Activated naive CD4-positive, alpha-beta T cell treated with anti-CD3 and anti-CD28 coated beads for 36 hours (primary cell): ENCODE data around the gene DAPP1. TPM values are rescaled to one million over a fixed set of nuclear protein-coding genes. Genes with fewer than 3 reads are reported as not detected.

Experiments
- CTCF ChIA-PET: fragments of 350-600 bp; sonication (Branson Sonifier 250); formaldehyde crosslinking; loops from one replicate; lab custom pipeline; 2021; ENCODE audit warnings: antibody characterized with exemption; lab: Charles Lee
- DNase-seq: peaks from one replicate; pipeline ENCODE4 v3.0.0-alpha.2; 2020
- H3K27ac Mint-ChIP-seq: one replicate; pipeline ENCODE4 v1.8.0; 2021; ENCODE audit warnings: mild to moderate bottlenecking, mixed read lengths
- H3K27me3 Mint-ChIP-seq: one replicate; pipeline ENCODE4 v1.8.0; 2021; ENCODE audit warnings: low read depth, mixed read lengths
- H3K36me3 Mint-ChIP-seq: one replicate; pipeline ENCODE4 v1.8.0; 2021; ENCODE audit warnings: low read depth, mixed read lengths
- H3K4me1 Mint-ChIP-seq: one replicate; pipeline ENCODE4 v1.8.0; 2021; ENCODE audit warnings: low read depth, mixed read lengths
- H3K4me3 Mint-ChIP-seq: one replicate; pipeline ENCODE4 v1.8.0; 2021; ENCODE audit warnings: mild to moderate bottlenecking, moderate library complexity, mixed read lengths
- H3K9me3 Mint-ChIP-seq: one replicate; pipeline ENCODE4 v1.8.0; 2021; ENCODE audit warnings: mixed read lengths
- intact Hi-C: fragments of 100-400 bp; cut with micrococcal nuclease; formaldehyde crosslinking; loops from one replicate; pipeline ENCODE4 v1.15.1; 2023
- total RNA-seq, 2 experiments: library from RNA; stranded (reverse); gene quantifications; one replicate each; pipeline ENCODE4 v1.2.3, GENCODE V29; 2021

DAPP1 gene
- total RNA-seq, 2 experiments from 2014 or later, result 24.4 to 25.8 TPM

DNA sequence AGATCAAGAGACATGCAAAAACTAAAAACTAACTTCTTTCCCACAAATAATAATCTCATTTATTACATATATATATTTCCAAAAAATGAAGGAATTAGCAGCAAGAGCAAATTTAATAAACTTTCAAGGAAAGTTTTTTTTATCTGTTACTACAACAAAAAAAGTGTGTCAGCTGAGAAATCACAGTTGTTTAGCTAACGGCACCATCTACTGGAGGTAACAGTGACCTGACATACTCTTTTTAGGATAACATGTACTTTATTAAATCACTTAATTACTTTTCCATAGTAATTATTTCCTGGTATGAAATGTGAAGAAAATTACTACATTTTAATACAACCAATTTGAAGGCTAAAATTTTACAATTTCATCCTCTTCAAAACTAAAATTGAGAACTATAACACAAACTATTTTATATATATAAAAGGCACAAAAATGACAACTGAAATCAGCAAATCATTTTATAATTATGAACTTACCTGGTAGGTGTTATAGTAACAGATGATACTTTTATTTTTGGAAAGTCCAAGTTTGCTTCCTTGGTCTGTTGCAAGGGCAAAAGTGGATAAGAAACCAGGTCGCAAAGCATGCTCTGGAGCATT lies 68.5 kb downstream of the DAPP1 start:
- CTCF ChIA-PET, result interaction anchor here (0.6 to 3.1 kb wide), 16 partner anchors 9 to 468 kb away, joined by 3 to 50 read pairs (median 4); partner anchors contain the start of genes DAPP1 and LAMTOR3
- Mint-ChIP-seq H3K4me1 (peaks cover 6% of the 10 kb centered on the region), H3K4me3 (no peak overlapping the region), H3K27ac (no peak overlapping the region), H3K27me3 (no peaks in the 10 kb centered on the region), H3K36me3 (peaks cover 8% of the 10 kb centered on the region), H3K9me3 (no peaks in the 10 kb centered on the region)
- intact Hi-C loops, result loop anchor here (1.0 to 5.0 kb wide), 5 partner anchors 64 to 322 kb away; no protein-coding TSS in a partner anchor
- DNase-seq, result peak; percentile 57

DNA sequence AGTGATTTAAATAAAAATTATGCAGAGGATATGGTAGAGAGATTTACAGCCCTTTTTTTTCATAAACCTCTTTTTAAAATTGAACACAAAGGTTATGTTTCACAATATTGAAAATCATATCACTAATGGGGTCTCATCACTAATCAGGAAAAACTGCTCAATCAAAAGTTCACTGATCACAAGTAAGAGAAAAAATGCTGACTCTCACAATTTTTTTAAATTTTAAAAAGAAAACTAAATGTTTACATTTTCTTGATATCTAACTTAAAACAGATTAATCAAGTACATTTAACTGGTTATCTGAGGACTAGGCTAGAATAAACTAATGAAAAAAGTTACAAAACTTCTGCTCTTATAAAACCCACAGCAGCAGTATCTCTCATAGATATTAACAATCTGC lies 69.1 kb downstream of the DAPP1 start:
- H3K27ac Mint-ChIP-seq, result no peak overlapping the region
- peaks cover 6% of the 10 kb centered on the region for H3K36me3 Mint-ChIP-seq
- no peaks in the 10 kb centered on the region for H3K9me3 Mint-ChIP-seq
- intact Hi-C loops, result loop anchor here (1.0 to 5.0 kb wide), 5 partner anchors 63 to 322 kb away; no protein-coding TSS in a partner anchor
- no peak overlapping the region for H3K4me3 Mint-ChIP-seq
- CTCF ChIA-PET, result interaction anchor here (0.5 to 3.1 kb wide), 6 partner anchors 28 to 334 kb away, joined by 3 to 50 read pairs (median 4); no protein-coding TSS in a partner anchor
- no peak for DNase-seq
- H3K4me1 Mint-ChIP-seq, result peaks cover 7% of the 10 kb centered on the region
- no peaks in the 10 kb centered on the region for H3K27me3 Mint-ChIP-seq

DNA sequence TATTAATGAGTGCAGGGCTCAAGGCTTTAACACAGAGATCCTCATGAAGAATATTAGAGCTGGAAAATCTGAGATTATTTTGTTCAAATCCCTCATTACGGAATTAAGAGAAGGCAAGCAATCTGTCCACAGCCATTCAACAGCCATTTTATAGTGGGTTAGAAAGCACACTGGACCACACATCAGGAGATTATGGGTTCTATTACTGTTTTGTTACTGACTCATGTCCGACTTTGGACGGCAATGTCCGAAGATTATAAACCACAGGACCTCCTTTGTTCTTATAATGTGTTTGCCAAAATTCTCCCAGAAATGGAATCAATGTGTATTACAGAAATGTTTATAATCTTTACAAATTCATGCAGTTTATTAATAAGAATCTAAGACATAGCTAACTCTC lies 69.5 kb downstream of the DAPP1 start:
- Mint-ChIP-seq H3K9me3 (no peaks in the 10 kb centered on the region), H3K4me3 (no peak overlapping the region), H3K27ac (no peak overlapping the region), H3K4me1 (peaks cover 12% of the 10 kb centered on the region), H3K36me3 (peaks cover 5% of the 10 kb centered on the region), H3K27me3 (no peaks in the 10 kb centered on the region)
- intact Hi-C loops, result loop anchor here (5.0 kb wide), 1 partner anchor 164 kb away; no protein-coding TSS in a partner anchor
- DNase-seq, result no peak
- CTCF ChIA-PET, result interaction anchor here (0.5 to 3.1 kb wide), 6 partner anchors 68 to 334 kb away, joined by 3 to 50 read pairs (median 4); no protein-coding TSS in a partner anchor

DNA sequence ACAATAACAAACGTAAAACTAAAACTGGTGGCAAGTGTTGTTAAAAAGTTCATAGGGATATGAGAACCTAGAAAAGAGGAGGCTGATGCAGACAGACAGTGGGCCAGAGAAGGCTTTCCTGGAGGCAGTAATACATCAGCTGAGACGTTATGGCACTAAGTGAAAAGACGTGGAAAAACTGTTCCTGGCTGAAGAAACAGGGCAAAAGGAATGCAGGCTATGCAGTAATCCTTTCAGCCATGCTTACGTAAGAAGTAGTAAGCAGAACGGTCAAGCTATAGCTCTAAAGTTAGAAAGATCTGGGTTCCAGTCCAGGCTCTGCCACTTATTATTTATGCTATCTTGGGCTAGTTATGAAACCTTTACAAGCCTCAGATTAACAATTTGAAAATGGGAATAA lies 71.2 kb downstream of the DAPP1 start:
- Mint-ChIP-seq H3K9me3 (no peaks in the 10 kb centered on the region), H3K36me3 (peaks cover 5% of the 10 kb centered on the region), H3K27ac (no peak overlapping the region), H3K4me1 (peaks cover 21% of the 10 kb centered on the region), H3K27me3 (no peaks in the 10 kb centered on the region), H3K4me3 (no peak overlapping the region)
- CTCF ChIA-PET, result no interaction called here
- DNase-seq, result no peak
- intact Hi-C loops, result loop anchor here (5.0 kb wide), 1 partner anchor 166 kb away; no protein-coding TSS in a partner anchor

DNA sequence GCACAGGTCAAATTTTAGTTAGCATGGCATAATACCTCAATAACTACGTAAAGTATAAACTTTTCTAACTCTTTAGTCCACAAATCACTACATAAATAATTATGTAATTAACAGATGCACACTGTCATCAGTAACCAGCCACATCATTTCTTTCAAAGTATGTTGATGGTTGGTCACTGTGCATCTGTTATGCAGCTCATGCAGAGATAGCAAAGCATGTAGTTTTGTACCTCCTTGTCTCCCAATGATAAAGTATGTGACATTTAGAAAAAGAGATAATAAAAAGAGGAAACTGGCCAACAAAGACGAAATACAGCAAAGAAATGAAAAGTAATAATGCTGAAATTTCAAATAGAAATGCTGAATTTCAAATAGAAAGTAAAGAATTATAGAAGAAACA lies 74.7 kb downstream of the DAPP1 start:
- no peak for DNase-seq
- Mint-ChIP-seq H3K36me3 (peaks cover 6% of the 10 kb centered on the region), H3K4me3 (no peak overlapping the region), H3K9me3 (no peaks in the 10 kb centered on the region), H3K4me1 (peaks cover 35% of the 10 kb centered on the region), H3K27ac (no peak overlapping the region), H3K27me3 (no peaks in the 10 kb centered on the region)
- intact Hi-C loops, result loop anchor here (5.0 kb wide), 1 partner anchor 384 kb away; no protein-coding TSS in a partner anchor
- CTCF ChIA-PET, result no interaction called here

DNA sequence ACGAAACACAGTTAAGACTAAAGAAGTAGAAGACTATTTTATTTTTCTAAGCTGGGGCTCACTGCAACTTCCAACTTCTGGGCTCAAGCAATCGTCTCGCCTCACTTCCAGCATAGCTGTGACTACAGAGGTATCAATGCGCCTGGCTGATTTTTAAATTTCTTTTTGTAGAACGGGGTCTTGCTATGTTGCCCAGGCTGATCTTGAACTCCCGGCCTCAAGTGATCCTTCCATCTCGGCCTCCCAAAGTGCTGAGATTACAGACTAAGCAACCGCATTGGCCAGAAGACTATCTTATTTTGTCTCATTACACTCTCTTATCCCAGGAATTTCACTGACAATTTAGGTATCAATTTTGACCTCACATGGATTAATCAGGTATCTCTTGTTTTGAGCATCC lies 76.4 kb downstream of the DAPP1 start:
- H3K36me3 Mint-ChIP-seq, result peaks cover 4% of the 10 kb centered on the region
- DNase-seq, result no peak
- intact Hi-C loops, result loop anchor here (5.0 kb wide), 1 partner anchor 386 kb away; no protein-coding TSS in a partner anchor
- H3K27ac Mint-ChIP-seq, result no peak overlapping the region
- H3K4me1 Mint-ChIP-seq, result peaks cover 35% of the 10 kb centered on the region
- H3K27me3 Mint-ChIP-seq, result no peaks in the 10 kb centered on the region
- no peaks in the 10 kb centered on the region for H3K9me3 Mint-ChIP-seq
- CTCF ChIA-PET, result interaction anchor here (0.6 kb wide), 1 partner anchor 964 kb away, joined by 3 read pairs; no protein-coding TSS in a partner anchor
- H3K4me3 Mint-ChIP-seq, result peak overlapping the region; percentile 95

DNA sequence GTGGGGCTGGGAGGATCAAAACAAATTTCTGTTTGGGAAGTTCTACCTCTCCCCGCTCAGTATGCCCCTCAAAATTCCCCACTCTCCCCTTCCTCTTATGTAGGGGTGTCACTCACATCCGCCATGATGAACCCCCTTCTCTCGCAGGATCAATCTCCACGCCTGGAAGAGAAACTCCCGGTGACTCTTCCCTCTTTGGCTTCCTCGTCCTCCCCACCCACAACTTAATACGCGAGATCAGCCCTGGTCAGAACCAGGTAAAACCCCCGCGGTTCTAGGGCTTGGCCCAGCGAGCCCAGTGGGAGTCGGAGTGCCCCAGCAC lies 77.2 kb downstream of the DAPP1 start:
- CTCF ChIA-PET, result interaction anchor here (1.2 to 1.9 kb wide), 3 partner anchors 9 to 82 kb away, joined by 5 to 13 read pairs (median 7); partner anchors contain the start of gene DNAJB14
- Mint-ChIP-seq H3K4me1 (peaks cover 35% of the 10 kb centered on the region), H3K9me3 (no peaks in the 10 kb centered on the region), H3K27ac (peak overlapping the region; percentile 92), H3K27me3 (no peaks in the 10 kb centered on the region), H3K36me3 (peaks cover 4% of the 10 kb centered on the region), H3K4me3 (peak overlapping the region; percentile 95)
- DNase-seq, result no peak
- intact Hi-C loops, result loop anchor here (1.0 to 5.0 kb wide), 5 partner anchors 47 to 386 kb away; partner anchors contain the start of gene DAPP1

DNA sequence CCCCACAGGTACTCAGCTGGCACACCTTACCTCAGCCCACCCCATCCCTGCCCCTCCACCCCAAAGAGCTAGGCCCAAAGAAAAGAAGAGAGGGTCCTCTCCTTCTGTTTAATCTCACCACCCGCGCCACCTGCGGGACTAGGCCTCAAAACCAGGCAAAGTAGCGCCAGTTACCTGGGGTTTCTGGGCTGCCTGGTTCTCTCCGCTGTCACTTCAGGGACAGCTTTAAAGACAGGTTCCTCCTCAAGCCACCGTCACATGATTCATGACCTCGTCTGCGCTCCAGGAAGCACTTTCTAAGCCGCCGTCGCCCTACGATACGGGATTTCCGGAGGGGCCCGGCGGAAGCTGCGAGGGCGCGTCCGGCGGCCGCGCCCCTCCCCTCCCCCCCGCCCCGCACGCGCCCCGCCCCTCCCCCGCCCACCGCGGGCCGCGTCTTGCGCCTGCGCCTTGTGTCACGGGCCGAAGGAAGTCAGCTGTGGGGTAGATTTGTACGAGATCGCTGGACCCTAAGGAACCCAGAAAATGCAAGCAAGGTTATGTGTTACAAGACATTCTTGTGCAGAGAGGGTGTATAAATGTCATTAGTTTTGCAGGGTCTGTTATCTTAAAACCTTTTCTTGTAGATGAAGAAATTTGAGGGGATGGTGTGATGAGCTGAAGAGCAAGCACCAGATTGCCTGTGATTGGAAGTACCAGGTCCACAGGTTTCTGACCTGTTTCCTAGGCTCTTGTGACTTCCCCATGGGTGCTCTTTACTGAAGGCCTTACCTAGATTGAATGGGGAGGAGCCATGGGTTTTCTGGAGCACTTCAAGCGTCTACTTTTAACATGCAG lies 77.8 kb downstream of the DAPP1 start, which contains the start of gene LAMTOR3:
LAMTOR3 (minus strand) TSS at position 267 of the 837 bp plus-strand sequence. CDS start 464 bp downstream, outside the sequence.
- peak within 1 kb of the TSS; percentile 92 for H3K27ac Mint-ChIP-seq
- peaks cover 32% of the 10 kb centered on the region for H3K4me1 Mint-ChIP-seq
- no peaks in the 10 kb centered on the region for H3K27me3 Mint-ChIP-seq
- peak; percentile 92 for DNase-seq
- intact Hi-C loops, result loop anchor here (1.0 to 5.0 kb wide), 5 partner anchors 48 to 387 kb away; partner anchors contain the start of gene DAPP1
- H3K36me3 Mint-ChIP-seq, result peaks cover 4% of the 10 kb centered on the region
- CTCF ChIA-PET, result interaction anchor here (1.2 to 1.9 kb wide), 3 partner anchors 10 to 83 kb away, joined by 5 to 13 read pairs (median 7); partner anchors contain the start of gene DNAJB14
- peak within 1 kb of the TSS; percentile 95 for H3K4me3 Mint-ChIP-seq
- no peaks in the 10 kb centered on the region for H3K9me3 Mint-ChIP-seq

DNA sequence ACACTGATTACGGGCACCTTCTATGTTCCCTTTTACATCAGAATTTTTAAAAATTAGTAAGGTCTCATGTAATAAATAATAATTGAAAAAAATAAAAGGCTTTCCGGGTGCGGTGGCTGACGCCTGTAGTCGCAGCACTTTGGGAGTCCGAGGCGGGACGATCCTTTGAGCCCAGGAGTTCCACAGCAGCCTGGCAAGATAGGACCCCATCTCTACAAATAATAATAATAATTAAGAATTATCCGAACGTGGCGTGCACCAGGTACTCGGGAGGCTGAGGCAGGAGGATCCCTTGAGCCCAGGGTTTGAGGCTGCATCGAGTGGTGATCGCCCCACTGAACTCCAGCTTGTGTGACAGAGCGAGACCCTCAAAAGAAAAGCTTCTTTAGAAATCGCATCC lies 78.4 kb downstream of the DAPP1 start:
- DNase-seq, result no peak
- CTCF ChIA-PET, result interaction anchor here (0.5 to 1.9 kb wide), 3 partner anchors 10 to 53 kb away, joined by 3 to 13 read pairs (median 7); partner anchors contain the start of gene DNAJB14
- intact Hi-C loops, result loop anchor here (1.0 to 5.0 kb wide), 5 partner anchors 48 to 388 kb away; partner anchors contain the start of gene DAPP1
- no peaks in the 10 kb centered on the region for H3K27me3 Mint-ChIP-seq
- H3K4me1 Mint-ChIP-seq, result peaks cover 30% of the 10 kb centered on the region
- H3K27ac Mint-ChIP-seq, result peak overlapping the region; percentile 81
- peaks cover 4% of the 10 kb centered on the region for H3K36me3 Mint-ChIP-seq
- no peaks in the 10 kb centered on the region for H3K9me3 Mint-ChIP-seq
- H3K4me3 Mint-ChIP-seq, result peak overlapping the region; percentile 95

DNA sequence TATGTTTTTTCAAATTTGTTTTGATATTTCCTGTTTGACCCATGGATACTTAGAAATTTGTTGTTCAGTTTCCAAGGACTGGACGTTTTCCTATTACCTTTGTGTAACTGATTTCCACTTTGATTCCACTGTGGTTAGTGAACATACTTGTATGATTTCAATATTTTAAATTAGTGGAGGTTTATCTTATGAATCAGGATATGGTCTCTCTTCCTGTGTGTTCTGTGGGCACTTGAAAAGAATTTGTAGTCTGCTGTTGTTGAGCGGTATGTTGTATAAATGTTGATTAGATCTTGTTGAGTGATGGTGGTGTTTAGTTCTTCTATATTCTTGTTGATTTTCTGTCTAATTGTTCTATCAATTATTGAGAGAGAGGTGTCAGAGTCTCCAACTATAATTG lies 98.8 kb downstream of the DAPP1 start:
- no peak for DNase-seq
- peaks cover 8% of the 10 kb centered on the region for H3K4me1 Mint-ChIP-seq
- intact Hi-C loops, result no loop called here
- no peak overlapping the region for H3K27ac Mint-ChIP-seq
- CTCF ChIA-PET, result no interaction called here
- H3K9me3 Mint-ChIP-seq, result peaks cover 6% of the 10 kb centered on the region
- no peaks in the 10 kb centered on the region for H3K27me3 Mint-ChIP-seq
- no peak overlapping the region for H3K4me3 Mint-ChIP-seq
- H3K36me3 Mint-ChIP-seq, result peaks cover 43% of the 10 kb centered on the region

DNA sequence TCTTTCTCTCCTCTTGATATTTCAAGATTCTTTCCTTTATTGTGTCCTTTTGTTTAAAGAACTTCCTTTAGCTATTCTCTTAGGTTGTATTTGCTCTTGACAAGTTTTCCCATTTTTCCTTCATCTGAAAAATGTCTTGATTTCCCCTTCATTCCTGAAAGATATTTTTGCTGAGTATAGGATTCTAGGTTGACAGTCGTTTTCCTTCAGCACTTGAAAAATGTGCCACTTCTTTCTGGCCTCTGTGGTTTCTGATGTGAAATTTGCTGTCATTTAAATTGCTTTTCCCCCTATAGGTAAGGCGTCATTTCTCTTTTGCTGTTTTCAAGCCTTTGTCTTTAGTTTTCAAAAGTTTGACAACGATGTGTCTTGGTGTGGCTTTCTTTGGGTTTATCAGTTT lies 100.9 kb downstream of the DAPP1 start:
- no peak for DNase-seq
- Mint-ChIP-seq H3K27ac (no peak overlapping the region), H3K36me3 (peaks cover 43% of the 10 kb centered on the region), H3K9me3 (peaks cover 6% of the 10 kb centered on the region), H3K4me1 (peaks cover 12% of the 10 kb centered on the region), H3K27me3 (no peaks in the 10 kb centered on the region), H3K4me3 (no peak overlapping the region)
- intact Hi-C loops, result no loop called here
- CTCF ChIA-PET, result interaction anchor here (0.5 kb wide), 1 partner anchor 147 kb away, joined by 3 read pairs; no protein-coding TSS in a partner anchor

DNA sequence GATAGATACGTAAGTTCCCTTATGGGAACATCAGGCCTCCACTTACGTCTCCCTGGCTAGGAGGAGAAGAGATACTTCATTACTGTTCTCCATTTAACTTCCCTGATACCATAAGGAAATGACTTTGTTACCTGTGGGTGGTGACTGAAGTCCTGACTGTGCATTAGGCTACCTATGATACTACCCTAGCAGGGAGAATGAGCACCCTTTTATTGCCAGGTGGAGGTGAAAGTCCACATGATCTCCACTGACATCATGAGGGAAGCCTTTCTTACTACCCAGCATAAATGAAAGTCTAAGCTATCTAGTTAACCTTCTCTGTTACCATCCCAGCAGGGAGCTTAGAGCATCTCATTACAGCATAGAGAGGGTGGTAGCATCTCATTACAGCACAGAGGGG lies 102.0 kb downstream of the DAPP1 start:
- peaks cover 43% of the 10 kb centered on the region for H3K36me3 Mint-ChIP-seq
- H3K27ac Mint-ChIP-seq, result no peak overlapping the region
- H3K4me3 Mint-ChIP-seq, result no peak overlapping the region
- CTCF ChIA-PET, result no interaction called here
- intact Hi-C loops, result no loop called here
- DNase-seq, result no peak
- H3K27me3 Mint-ChIP-seq, result no peaks in the 10 kb centered on the region
- peaks cover 17% of the 10 kb centered on the region for H3K4me1 Mint-ChIP-seq
- peaks cover 6% of the 10 kb centered on the region for H3K9me3 Mint-ChIP-seq
